Liver (tissue), 9 donors: Measurements from ENCODE around the gene USP33. TPM values are rescaled to one million over a fixed set of nuclear protein-coding genes. Genes with fewer than 3 reads are reported as not detected.

ENCODE experiments used
- DNase-seq: peaks from one replicate; pipeline ENCODE4 v3.0.0-alpha.2; 2017; ENCODE audit warnings: low spot score
- H3K27ac ChIP-seq, 2 donors: one replicate each; pipeline ENCODE4 v1.7.0; 2013; ENCODE audit warnings: inconsistent platforms in 2 of 2, low read length in 2 of 2, control low read depth in 1 of 2, low read depth in 1 of 2, mild to moderate bottlenecking in 1 of 2
- H3K27me3 ChIP-seq, 4 donors: one replicate each; pipeline versions ENCODE4 v1.6.1 to v1.7.0; 2013; ENCODE audit warnings: low read length in 3 of 4, inconsistent platforms in 1 of 4, mild to moderate bottlenecking in 1 of 4, moderate library complexity in 1 of 4; ENCODE audit not compliant: control insufficient read depth in 4 of 4, insufficient read depth in 4 of 4
- H3K36me3 ChIP-seq, 4 donors: one replicate each; pipeline versions ENCODE4 v1.6.1 to v1.7.0; 2013; ENCODE audit warnings: low read length in 3 of 4, mild to moderate bottlenecking in 3 of 4, low read depth in 1 of 4, moderate library complexity in 1 of 4; ENCODE audit not compliant: control insufficient read depth in 4 of 4, insufficient read depth in 3 of 4
- H3K4me1 ChIP-seq, 4 donors: one replicate each; pipeline versions ENCODE4 v1.6.1 to v1.7.0; 2013; ENCODE audit warnings: low read length in 3 of 4, mild to moderate bottlenecking in 3 of 4, moderate library complexity in 1 of 4; ENCODE audit not compliant: control insufficient read depth in 4 of 4, insufficient read depth in 4 of 4
- H3K4me3 ChIP-seq, 3 donors: one replicate each; pipeline versions ENCODE4 v1.6.1 to v1.7.0; 2013; ENCODE audit warnings: low read length in 3 of 3, control low read depth in 1 of 3, low read depth in 1 of 3, mild to moderate bottlenecking in 1 of 3
- H3K9ac ChIP-seq, 2 donors: one replicate each; pipeline ENCODE4 v1.7.0; 2013; ENCODE audit warnings: low read length in 2 of 2, mild to moderate bottlenecking in 2 of 2, moderate library complexity in 2 of 2, control low read depth in 1 of 2, low read depth in 1 of 2
- H3K9me3 ChIP-seq, 4 donors: one replicate each; pipeline versions ENCODE4 v1.6.1 to v1.7.0; 2013; ENCODE audit warnings: low read length in 3 of 4; ENCODE audit not compliant: control insufficient read depth in 4 of 4
- ATF3 ChIP-seq: IDR thresholded peaks from 2 replicates; pipeline ENCODE4 v1.6.1; 2016; ENCODE audit warnings: antibody characterized with exemption
- CTCF ChIP-seq: fragments of 150-350 bp; IDR thresholded peaks from 2 replicates; pipeline ENCODE4 v1.5.1; 2017; ENCODE audit warnings: improper control_type of control experiment, low read depth, low read length; ENCODE audit not compliant: missing input control
- EGR1 ChIP-seq, 2 donors: IDR thresholded peaks; 2 replicates each; pipeline ENCODE4 v1.6.1; 2016 to 2018; ENCODE audit warnings: antibody characterized with exemption in 2 of 2, low read depth in 2 of 2
- FOXA2 ChIP-seq: IDR thresholded peaks from 2 replicates; pipeline ENCODE4 v1.6.1; 2016; ENCODE audit warnings: antibody characterized with exemption
- GABPA ChIP-seq, 2 donors: IDR thresholded peaks in 1 of 2; conservative IDR thresholded peaks in 1 of 2; 2 replicates each; pipeline ENCODE4 v1.6.1; 2016; ENCODE audit warnings: antibody characterized with exemption in 2 of 2, mild to moderate bottlenecking in 1 of 2, moderate library complexity in 1 of 2
- HNF4A ChIP-seq, 2 donors: conservative IDR thresholded peaks; 2 replicates each; pipeline ENCODE4 v1.6.1; 2016; ENCODE audit warnings: antibody characterized with exemption in 2 of 2, mild to moderate bottlenecking in 2 of 2
- HNF4G ChIP-seq: IDR thresholded peaks from 2 replicates; pipeline ENCODE4 v1.6.1; 2016; ENCODE audit warnings: antibody characterized with exemption
- JUND ChIP-seq, 2 donors: IDR thresholded peaks; 2 replicates each; pipeline ENCODE4 v1.6.1; 2016; ENCODE audit warnings: antibody characterized with exemption in 2 of 2
- MAX ChIP-seq: IDR thresholded peaks from 2 replicates; pipeline ENCODE4 v1.6.1; 2016; ENCODE audit warnings: antibody characterized with exemption
- RAD21 ChIP-seq, 2 donors: IDR thresholded peaks; 2 replicates each; pipeline ENCODE4 v1.6.1; 2016; ENCODE audit warnings: antibody characterized with exemption in 2 of 2, mild to moderate bottlenecking in 2 of 2
- RXRA ChIP-seq, 2 donors: IDR thresholded peaks; 2 replicates each; pipeline ENCODE4 v1.6.1; 2017 to 2018; ENCODE audit warnings: antibody characterized with exemption in 2 of 2, mild to moderate bottlenecking in 1 of 2
- SP1 ChIP-seq: IDR thresholded peaks from 2 replicates; pipeline ENCODE4 v1.6.1; 2018; ENCODE audit warnings: antibody characterized with exemption, mild to moderate bottlenecking
- TAF1 ChIP-seq: conservative IDR thresholded peaks from 2 replicates; pipeline ENCODE4 v1.6.1; 2016; ENCODE audit warnings: antibody characterized with exemption, mild to moderate bottlenecking
- YY1 ChIP-seq: IDR thresholded peaks from 2 replicates; pipeline ENCODE4 v1.6.1; 2016; ENCODE audit warnings: antibody characterized with exemption, mild to moderate bottlenecking
- ZBTB33 ChIP-seq: IDR thresholded peaks from 2 replicates; pipeline ENCODE4 v1.6.1; 2016; ENCODE audit warnings: antibody characterized with exemption
- WGBS: extraction: QIAGEN DNeasy Blood & Tissue Kit; methylation state at CpG from one replicate; pipeline ENCODE4 v1.1.7; 2013; 5-methylcytosine and 5-hydroxymethylcytosine counted together
- polyA plus RNA-seq, 2 donors: library from polyadenylated mRNA; stranded (reverse) in 1 of 2; unstranded in 1 of 2; fragments of 200-250 nt in 1 of 2; fragments of >200 nt in 1 of 2; fragmentation: Nextera tagmentation in 1 of 2; extraction: Ambion mirVana in 1 of 2; gene quantifications; one replicate each; pipeline versions ENCODE4 v1.2.1 to v1.2.3, GENCODE V29; 2013 to 2015
- total RNA-seq, 2 donors: library from RNA; depleted of rRNA; stranded (reverse); fragments of >200 nt; gene quantifications; one replicate each; pipeline ENCODE4 v1.2.3, GENCODE V29; 2014
- donor health status: healthy.
- donor health status: healthy.
- donor health status: healthy.
- donor health status: healthy.
- donor health status: healthy.

USP33 gene
- total and polyA plus RNA-seq, 4 donors = 9.2 to 50.5 (median 28.3) TPM

GRCh38 chr1:77739235-77739634, 20.4 kb downstream of the USP33 start:
- Histone ChIP-seq H3K27me3 (no peaks in the 10 kb centered on the region), H3K9me3 (no peaks in the 10 kb centered on the region), H3K36me3 (peaks cover 0 to 10% (median 7%) of the 10 kb centered on the region in 4 donors), H3K9ac (no peak overlapping the region), H3K4me3 (no peak overlapping the region), H3K4me1 (peaks cover 0 to 3% (median 0%) of the 10 kb centered on the region in 4 donors), H3K27ac (no peak overlapping the region)
- WGBS = 96% methylated on average over 1 of the region's 1 CpG
- no peak for DNase-seq
- TF ChIP-seq SP1 (no peak), ZBTB33 (no peak), HNF4G (no peak), RXRA (IDR thresholded peaks at IDR 0.05) (no peak), ATF3 (no peak), YY1 (no peak), CTCF (no peak), MAX (no peak), RAD21 (IDR thresholded peaks at IDR 0.05) (no peak), FOXA2 (no peak), EGR1 (IDR thresholded peaks at IDR 0.05; ENCODE audit: low read depth in 2 of 2) (no peak), HNF4A (conservative IDR thresholded peaks at IDR 0.05) (no peak)

GRCh38 chr1:77732090-77732489, 27.6 kb downstream of the USP33 start:
- no peak overlapping the region for H3K4me3 ChIP-seq
- TF ChIP-seq YY1 (no peak), GABPA (IDR thresholded peaks at IDR 0.05 in 1 of 2, conservative IDR thresholded peaks at IDR 0.05 in 1 of 2) (no peak), TAF1 (no peak)
- WGBS = 84% methylated on average over 1 of the region's 1 CpG
- H3K36me3 ChIP-seq = peaks cover 5 to 16% (median 13%) of the 10 kb centered on the region in 4 donors
- H3K9ac ChIP-seq = no peak overlapping the region
- no peak overlapping the region for H3K27ac ChIP-seq
- H3K9me3 ChIP-seq = no peaks in the 10 kb centered on the region
- H3K27me3 ChIP-seq = no peaks in the 10 kb centered on the region
- no peaks in the 10 kb centered on the region for H3K4me1 ChIP-seq
- no peak for DNase-seq

- Histone ChIP-seq H3K27me3 (no peaks in the 10 kb centered on the region), H3K36me3 (peaks cover 6 to 65% (median 41%) of the 10 kb centered on the region in 4 donors), H3K4me1 (no peaks in the 10 kb centered on the region), H3K4me3 (no peak overlapping the region), H3K27ac (no peak overlapping the region), H3K9ac (no peak overlapping the region), H3K9me3 (no peaks in the 10 kb centered on the region)
- 98% methylated on average over 4 of the region's 4 CpGs for WGBS
- no peak for DNase-seq
- TF ChIP-seq ZBTB33 = no peak
- no peak for TF ChIP-seq FOXA2
- TF ChIP-seq CTCF = no peak
- TF ChIP-seq GABPA (IDR thresholded peaks at IDR 0.05 in 1 of 2, conservative IDR thresholded peaks at IDR 0.05 in 1 of 2) = no peak
- no peak for TF ChIP-seq SP1
- TF ChIP-seq JUND (IDR thresholded peaks at IDR 0.05) = no peak
- no peak for TF ChIP-seq EGR1 (IDR thresholded peaks at IDR 0.05; ENCODE audit: low read depth in 2 of 2)
- no peak for TF ChIP-seq ATF3
- no peak for TF ChIP-seq HNF4G
Measured at GRCh38 chr1:77725706-77726105, 33.9 kb downstream of the USP33 start.
